Calu3 (cell line): ENCODE measurements around the gene MFSD6. TPM values are rescaled to one million over a fixed set of nuclear protein-coding genes. Genes with fewer than 3 reads are reported as not detected.
A peak's percentile ranks its signal among the peaks of the same experiment; 100 is the strongest.

Experiments
- BruUV-seq: library from RNA; stranded (reverse); fragments of 400-500 nt; replicated peaks from 2 replicates; lab custom pipeline; 2021; lab: Mats Ljungman, UMichigan
- CTCF ChIA-PET: fragments of 300-600 bp; sonication (Branson Sonifier 250); formaldehyde crosslinking; loops from one replicate; lab custom pipeline; 2022; ENCODE audit warnings: antibody characterized with exemption; lab: Charles Lee
- DNase-seq: peaks from one replicate; pipeline ENCODE4 v3.0.0; 2022
- H3K27ac Mint-ChIP-seq: one replicate; pipeline ENCODE4 v1.8.0; 2022; ENCODE audit warnings: mixed read lengths; ENCODE audit not compliant: unreplicated experiment
- H3K27me3 Mint-ChIP-seq: one replicate; pipeline ENCODE4 v1.8.0; 2022; ENCODE audit warnings: mixed read lengths; ENCODE audit not compliant: unreplicated experiment
- H3K36me3 Mint-ChIP-seq: one replicate; pipeline ENCODE4 v1.8.0; 2022; ENCODE audit warnings: mild to moderate bottlenecking, moderate library complexity, mixed read lengths; ENCODE audit not compliant: insufficient read depth, unreplicated experiment
- H3K4me1 Mint-ChIP-seq: one replicate; pipeline ENCODE4 v1.8.0; 2022; ENCODE audit warnings: mild to moderate bottlenecking, low read depth, mixed read lengths; ENCODE audit not compliant: unreplicated experiment
- H3K4me3 Mint-ChIP-seq: one replicate; pipeline ENCODE4 v1.8.0; 2022; ENCODE audit warnings: mild to moderate bottlenecking, low read depth, moderate library complexity, mixed read lengths; ENCODE audit not compliant: unreplicated experiment
- H3K9me3 Mint-ChIP-seq: one replicate; pipeline ENCODE4 v1.8.0; 2022; ENCODE audit warnings: low read depth, mixed read lengths; ENCODE audit not compliant: unreplicated experiment
- CTCF ChIP-seq: fragments of 200-600 bp; IDR thresholded peaks from one replicate; pipeline ENCODE4 v1.8.0; 2022; ENCODE audit warnings: antibody characterized with exemption; ENCODE audit not compliant: unreplicated experiment
- intact Hi-C: fragments of 100-400 bp; cut with micrococcal nuclease; formaldehyde crosslinking; loops from one replicate; pipeline ENCODE4 v1.10.0; 2022; ENCODE audit not compliant: unreplicated experiment
- total RNA-seq: library from RNA; stranded (reverse); gene quantifications from 2 replicates; pipeline ENCODE4 v1.2.3, GENCODE V29; 2022

Gene MFSD6
- total RNA-seq, 1 experiment from 2014 or later, result 39.4 TPM

GRCh38 chr2:190512539-190513095 is 104.5 kb downstream of the MFSD6 start:
- no peak for TF ChIP-seq CTCF
- Mint-ChIP-seq H3K4me1 (no peaks in the 10 kb centered on the region), H3K4me3 (no peak overlapping the region), H3K27ac (no peak overlapping the region), H3K9me3 (no peaks in the 10 kb centered on the region), H3K27me3 (no peaks in the 10 kb centered on the region), H3K36me3 (no peaks in the 10 kb centered on the region)
- intact Hi-C loops, result loop anchor here (5.0 to 10.0 kb wide), 2 partner anchors 185 to 418 kb away; no protein-coding TSS in a partner anchor
- BruUV-seq, result no TSS peak
- DNase-seq, result peak; percentile 40
- CTCF ChIA-PET, result no interaction called here

- Mint-ChIP-seq H3K27ac (no peak overlapping the region), H3K27me3 (no peaks in the 10 kb centered on the region), H3K36me3 (no peaks in the 10 kb centered on the region), H3K9me3 (no peaks in the 10 kb centered on the region), H3K4me1 (no peaks in the 10 kb centered on the region), H3K4me3 (no peak overlapping the region)
- intact Hi-C loops, result loop anchor here (5.0 to 10.0 kb wide), 2 partner anchors 187 to 419 kb away; no protein-coding TSS in a partner anchor
- CTCF ChIA-PET, result no interaction called here
- BruUV-seq, result no TSS peak
- TF ChIP-seq CTCF, result no peak
- no peak for DNase-seq
Observed at GRCh38 chr2:190513877-190514276, 105.7 kb downstream of the MFSD6 start.

DNA sequence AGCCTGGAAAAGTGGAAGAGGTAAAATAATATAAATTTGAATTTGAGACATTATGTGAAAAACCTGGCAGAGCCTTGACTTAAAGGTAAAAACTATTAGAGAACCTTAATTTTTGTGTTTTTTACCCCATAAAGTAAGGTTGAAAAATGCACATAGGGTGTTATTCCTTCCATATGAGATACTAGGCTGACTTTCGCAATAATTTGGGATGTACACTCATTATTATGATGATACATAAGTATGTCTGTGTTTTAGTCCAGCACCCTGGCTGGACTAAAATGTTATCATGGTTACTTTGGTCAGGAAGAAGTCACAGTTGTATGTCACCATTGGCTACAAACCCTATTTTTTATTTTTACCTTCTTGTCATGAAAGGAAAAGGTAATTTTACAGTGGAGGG is 106.5 kb downstream of the MFSD6 start:
- no TSS peak for BruUV-seq
- CTCF ChIA-PET, result no interaction called here
- no peak overlapping the region for H3K27ac Mint-ChIP-seq

DNA sequence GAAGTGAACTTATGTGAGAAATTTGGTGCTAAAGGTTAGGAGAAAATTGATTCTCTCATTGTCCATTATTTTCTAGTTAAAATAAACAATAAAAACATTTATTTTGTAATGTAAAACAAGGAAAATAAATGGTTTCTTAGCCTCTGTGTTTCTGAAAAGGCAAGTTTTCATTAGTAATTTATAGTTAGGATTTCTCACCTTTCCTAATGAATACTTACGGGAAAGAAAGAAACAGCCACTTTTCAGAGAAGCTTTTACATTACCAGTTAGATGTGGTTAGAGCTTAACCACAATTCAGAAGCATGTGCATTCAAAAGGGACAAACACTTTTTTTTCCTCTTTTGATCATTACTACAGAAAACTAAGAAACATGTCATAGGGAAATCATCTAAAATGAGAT is 107.5 kb downstream of the MFSD6 start:
- H3K27ac Mint-ChIP-seq, result no peak overlapping the region
- no peaks in the 10 kb centered on the region for H3K9me3 Mint-ChIP-seq
- DNase-seq, result no peak
- no peak overlapping the region for H3K4me3 Mint-ChIP-seq
- CTCF ChIA-PET, result no interaction called here
- BruUV-seq, result no TSS peak
- no peaks in the 10 kb centered on the region for H3K27me3 Mint-ChIP-seq
- intact Hi-C loops, result loop anchor here (10.0 kb wide), 1 partner anchor 421 kb away; no protein-coding TSS in a partner anchor
- no peak for TF ChIP-seq CTCF
- H3K36me3 Mint-ChIP-seq, result no peaks in the 10 kb centered on the region
- no peaks in the 10 kb centered on the region for H3K4me1 Mint-ChIP-seq

More for the DNA sequence above, 106.5 kb downstream of the MFSD6 start:
- Mint-ChIP-seq H3K27me3 (no peaks in the 10 kb centered on the region), H3K4me1 (no peaks in the 10 kb centered on the region), H3K36me3 (no peaks in the 10 kb centered on the region), H3K4me3 (no peak overlapping the region), H3K9me3 (no peaks in the 10 kb centered on the region)
- no peak for TF ChIP-seq CTCF
- intact Hi-C loops, result loop anchor here (5.0 to 10.0 kb wide), 2 partner anchors 187 to 420 kb away; no protein-coding TSS in a partner anchor
- DNase-seq, result no peak
